HK-2 (cell line): ENCODE results near the gene SMYD3.
A peak's percentile ranks its signal among the peaks of the same experiment; 100 is the strongest.

ENCODE experiments used
- DNase-seq: peaks from one replicate; pipeline ENCODE4 v3.0.0-alpha.2; 2018; ENCODE audit not compliant: unreplicated experiment

SMYD3 gene

GRCh38 chr1:246515390-246516005, 8.4 kb upstream of the SMYD3 start:
- no peak for DNase-seq

GRCh38 chr1:246513619-246514343, 6.7 kb upstream of the SMYD3 start:
- no peak for DNase-seq

- DNase-seq: no peak
Observed at GRCh38 chr1:246513041-246513440, 6.0 kb upstream of the SMYD3 start.

- DNase-seq: no peak
Observed at GRCh38 chr1:246512635-246513034, 5.6 kb upstream of the SMYD3 start.

- DNase-seq: no peak
Observed at GRCh38 chr1:246512230-246512629, 5.2 kb upstream of the SMYD3 start.

- DNase-seq: no peak
Observed at GRCh38 chr1:246511203-246511602, 4.1 kb upstream of the SMYD3 start.

- DNase-seq: no peak
Observed at GRCh38 chr1:246510147-246511030, 3.3 kb upstream of the SMYD3 start.

- no peak for DNase-seq
Observed at GRCh38 chr1:246508897-246509688, 2.0 kb upstream of the SMYD3 start.

- no peak for DNase-seq
Observed at GRCh38 chr1:246506367-246506673, 759 bp downstream of the SMYD3 start.

GRCh38 chr1:246503341-246503740, 3.7 kb downstream of the SMYD3 start:
- DNase-seq: no peak

- DNase-seq: no peak
Observed at GRCh38 chr1:246497331-246497915, 9.7 kb downstream of the SMYD3 start.

- peak; percentile 71 for DNase-seq
Observed at GRCh38 chr1:246492611-246493245, 14.4 kb downstream of the SMYD3 start.

- DNase-seq: no peak
Observed at GRCh38 chr1:246491551-246492053, 15.5 kb downstream of the SMYD3 start.

GRCh38 chr1:246488674-246489073, 18.4 kb downstream of the SMYD3 start:
- no peak for DNase-seq

GRCh38 chr1:246483569-246483933, 23.5 kb downstream of the SMYD3 start:
- no peak for DNase-seq

GRCh38 chr1:246482805-246483568, 24.1 kb downstream of the SMYD3 start:
- DNase-seq: no peak

- no peak for DNase-seq
Observed at GRCh38 chr1:246479061-246479460, 28.0 kb downstream of the SMYD3 start.

- no peak for DNase-seq
Observed at GRCh38 chr1:246477634-246478033, 29.4 kb downstream of the SMYD3 start.

- no peak for DNase-seq
Observed at GRCh38 chr1:246476771-246477170, 30.3 kb downstream of the SMYD3 start.

GRCh38 chr1:246471688-246472087, 35.4 kb downstream of the SMYD3 start:
- no peak for DNase-seq
